Keratinocyte (primary cell): ENCODE results near the gene SMG7.

Source experiments
- CTCF ChIP-seq, 3 experiments: IDR thresholded peaks in 1 of 3; conservative IDR thresholded peaks in 1 of 3; optimal IDR thresholded peaks in 1 of 3; 2 replicates in 2 of 3; 3 replicates in 1 of 3; pipeline versions ENCODE3 to v1.5.1; 2011; ENCODE audit warnings: low read length in 3 of 3, mild to moderate bottlenecking in 3 of 3, moderate library complexity in 2 of 3, control low read depth in 1 of 3, inconsistent platforms in 1 of 3; ENCODE audit not compliant: insufficient read depth in 2 of 3; ENCODE audit errors: extremely low read depth in 1 of 3
- EZH2 ChIP-seq: IDR thresholded peaks from one replicate; pipeline ENCODE4 v1.6.1; 2012; ENCODE audit warnings: inconsistent platforms, mild to moderate bottlenecking, low read length, moderate library complexity

GRCh38 chr1:183570451-183570850, 98.2 kb downstream of the SMG7 start:
- TF ChIP-seq CTCF (optimal IDR thresholded peaks at IDR 0.05 in 1 of 3, IDR thresholded peaks at IDR 0.05 in 1 of 3, conservative IDR thresholded peaks at IDR 0.05 in 1 of 3; ENCODE audit: extremely low read depth in 1 of 3, insufficient read depth in 2 of 3, low read length in 3 of 3) (no peak), EZH2 (no peak)
